Measurements from ENCODE around the gene C1orf50.
"Not testable (repeated sequence)": the region's sequence is repeated elsewhere in the genome, so short reads cannot be mapped to it uniquely, and the experiment has no call there.

C1orf50 gene

DNA sequence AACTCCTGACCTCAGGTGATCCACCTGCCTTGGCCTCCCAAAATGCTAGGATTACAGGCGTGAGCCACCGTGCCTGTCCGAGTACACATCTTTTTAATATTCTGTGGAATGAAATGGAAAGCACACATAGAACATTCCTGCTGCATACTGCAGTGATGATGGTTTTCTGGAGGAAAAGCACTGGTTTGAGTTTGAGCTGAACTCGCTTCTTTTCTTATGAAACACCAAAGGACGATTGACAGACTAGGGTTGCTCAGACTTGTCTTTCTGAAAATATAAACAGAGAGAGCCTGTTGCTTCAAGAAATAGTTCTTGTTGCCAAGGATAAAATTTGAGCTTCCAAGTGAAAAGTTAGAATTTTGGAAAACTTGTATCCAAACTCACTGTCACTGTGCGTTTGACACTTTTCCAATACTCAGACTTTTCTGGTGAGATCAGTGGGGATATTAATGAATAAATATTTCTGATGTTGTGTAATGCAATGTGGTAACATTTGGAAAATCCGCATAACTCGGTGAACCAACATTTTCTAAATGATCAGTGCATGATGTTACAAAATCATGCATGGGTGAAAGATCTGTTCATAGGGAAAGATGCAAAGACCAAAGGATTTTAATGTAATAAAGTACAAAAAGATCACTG is 34.9 kb downstream of the C1orf50 start:
- DNase-seq (ENCODE audit: low spot score), result no peak

DNA sequence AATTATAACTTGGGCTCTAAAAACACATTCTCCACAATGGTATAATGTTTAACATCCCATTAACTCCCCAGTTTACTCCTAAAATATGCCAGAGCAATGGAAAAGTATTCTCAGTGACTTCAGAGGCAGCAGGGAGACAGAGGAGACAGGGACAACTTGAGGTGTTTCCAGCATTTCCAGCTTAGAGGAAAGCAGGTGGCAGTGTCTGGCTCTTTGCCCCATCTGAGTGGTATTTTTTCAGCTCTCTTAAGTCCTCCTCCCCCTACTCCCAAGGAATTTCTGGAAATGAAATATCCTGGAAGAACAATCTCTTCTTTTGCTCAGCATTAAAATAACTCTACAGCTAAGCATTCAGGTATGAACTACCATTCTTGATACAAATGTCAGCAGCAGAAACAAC is 39.1 kb downstream of the C1orf50 start:
- DNase-seq (ENCODE audit: low spot score), result no peak

DNA sequence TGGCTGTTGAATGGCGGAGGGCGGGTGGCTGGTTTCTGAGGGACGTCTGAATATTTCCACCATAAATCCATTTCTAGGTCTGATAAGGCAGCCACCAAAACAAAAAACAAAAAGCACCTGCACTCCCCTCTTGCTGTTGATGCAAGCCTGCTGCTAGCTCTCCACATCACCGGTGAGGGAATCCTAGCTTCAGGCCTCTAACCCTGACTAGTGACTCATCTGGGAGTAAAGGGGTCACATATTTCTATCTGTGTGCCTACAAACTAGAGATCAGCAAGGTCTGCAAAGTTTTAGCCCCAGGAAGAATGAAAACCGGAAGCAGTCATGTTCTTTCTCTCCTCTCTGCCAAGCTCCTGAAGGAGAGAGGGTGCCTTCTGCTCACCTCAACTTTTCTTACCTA is 39.5 kb downstream of the C1orf50 start:
- DNase-seq (ENCODE audit: low spot score), result no peak

DNA sequence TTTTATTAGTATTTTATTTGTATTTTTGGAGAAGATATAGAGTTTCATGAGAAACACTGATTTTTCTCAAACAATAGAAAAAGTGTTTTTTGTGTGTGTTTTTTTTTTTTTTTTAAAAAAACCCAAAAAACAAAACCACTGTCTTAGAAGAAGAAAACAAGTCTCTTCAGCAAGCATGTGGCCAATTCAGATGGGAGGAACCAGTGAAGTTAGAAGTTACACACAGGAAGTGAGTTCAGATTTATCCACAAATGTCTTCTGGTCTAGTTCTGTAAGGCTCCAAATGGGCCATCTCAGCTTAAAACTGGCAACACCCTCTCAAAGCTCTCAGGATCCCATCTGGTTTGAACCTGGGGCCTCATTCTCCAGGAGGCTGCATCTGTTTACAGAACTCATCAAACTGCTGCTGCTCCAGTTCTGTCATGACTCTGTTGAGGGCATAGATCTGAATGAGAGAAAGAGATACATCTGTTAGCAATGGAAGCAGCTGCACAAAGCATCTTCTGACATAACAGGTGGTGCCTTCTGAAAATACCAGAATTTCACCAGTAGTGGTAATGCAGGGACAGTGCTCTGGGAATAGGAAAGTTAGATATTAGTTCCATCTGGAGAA is 40.1 kb downstream of the C1orf50 start:
- no peak for DNase-seq (ENCODE audit: low spot score)

DNA sequence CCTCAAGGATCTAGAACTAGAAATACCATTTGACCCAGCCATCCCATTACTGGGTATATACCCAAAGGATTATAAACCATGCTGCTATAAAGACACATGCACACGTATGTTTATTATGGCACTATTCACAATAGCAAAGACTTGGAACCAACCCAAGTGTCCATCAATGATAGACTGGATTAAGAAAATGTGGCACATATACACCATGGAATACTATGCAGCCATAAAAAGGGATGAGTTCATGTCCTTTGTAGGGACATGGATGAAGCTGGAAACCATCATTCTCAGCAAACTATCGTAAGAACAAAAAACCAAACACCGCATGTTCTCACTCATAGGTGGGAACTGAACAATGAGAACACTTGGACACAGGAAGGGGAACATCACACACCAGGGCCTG is 47.8 kb downstream of the C1orf50 start:
- DNase-seq (ENCODE audit: low spot score), result not testable (repeated sequence)

DNA sequence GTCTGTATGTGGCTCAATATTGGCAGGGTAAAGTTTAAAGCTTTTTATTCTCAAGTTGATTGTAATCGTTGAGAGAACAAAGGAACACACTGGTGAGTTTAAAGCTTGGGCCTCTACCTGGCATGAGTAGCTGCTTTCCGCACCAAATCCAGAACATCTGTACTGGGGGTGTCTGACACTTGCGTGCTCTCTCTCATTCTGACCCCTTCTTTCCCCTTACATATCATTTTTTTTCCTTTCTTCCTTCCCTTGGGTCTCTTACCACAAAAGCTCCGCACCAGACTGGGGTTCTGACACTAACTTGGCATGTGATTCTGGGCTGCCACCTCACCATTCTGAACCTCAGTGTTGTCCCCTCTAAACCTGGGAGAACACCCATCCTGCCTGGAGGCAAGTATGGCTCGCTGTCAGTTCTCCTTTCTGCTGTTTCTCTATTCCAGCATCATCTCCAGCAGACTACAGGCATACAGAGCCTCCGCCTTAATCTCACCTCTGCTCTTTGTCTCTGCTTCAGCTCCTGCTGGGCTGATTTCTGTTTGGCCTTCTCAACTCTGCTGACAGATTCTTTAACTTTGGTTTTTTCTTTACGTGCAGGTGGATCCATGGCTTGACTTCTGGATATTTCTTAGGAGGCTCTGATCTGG is 49.0 kb downstream of the C1orf50 start:
- no peak for DNase-seq (ENCODE audit: low spot score)

DNA sequence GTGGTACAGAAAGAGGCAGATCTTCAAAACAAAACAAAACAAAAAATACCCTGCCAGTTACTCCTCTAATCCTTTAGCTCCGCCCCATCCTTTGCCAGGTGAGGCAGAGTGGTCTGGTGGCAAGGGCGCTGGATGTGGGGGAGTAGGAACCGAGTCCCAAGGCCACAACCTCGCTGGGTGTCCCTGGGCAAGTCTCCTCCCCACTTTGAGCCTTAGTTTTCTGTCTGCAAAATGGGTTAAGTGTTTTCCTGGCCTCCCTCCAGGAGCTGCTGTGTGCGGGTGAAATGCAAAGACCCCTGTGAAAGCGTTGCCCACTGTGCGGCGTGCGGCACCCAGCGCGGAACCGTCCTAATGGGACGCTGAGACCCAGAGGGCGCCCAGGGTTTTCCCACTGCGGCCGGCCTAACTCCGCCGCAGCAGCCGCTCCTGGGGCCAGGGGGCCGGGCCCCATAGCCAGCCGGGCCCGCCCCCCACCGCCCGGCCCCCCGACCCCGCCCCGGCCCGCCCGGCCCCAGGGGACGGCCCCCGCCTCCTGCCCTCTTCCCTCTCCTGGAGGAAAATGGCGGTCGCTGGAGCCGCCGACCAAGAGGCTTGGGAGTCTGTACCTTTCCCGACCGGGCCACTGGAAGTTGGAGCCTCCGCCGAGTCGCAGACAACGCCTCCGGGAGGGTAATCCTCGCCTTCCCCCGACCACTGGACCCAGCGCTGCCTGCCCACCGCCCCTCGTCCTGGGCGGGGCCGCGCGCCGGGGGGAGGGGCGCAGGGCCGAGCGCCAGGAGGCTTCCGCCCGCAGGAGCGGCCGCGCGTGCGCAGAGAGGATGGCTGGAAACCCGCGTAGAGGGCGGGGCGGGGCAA is 49.8 kb downstream of the C1orf50 start, which contains the start of the genes ERMAP and SVBP:
Gene ERMAP, plus strand, starts transcription at position 538 of the 855 bp plus-strand sequence. CDS start 13,327 bp downstream, outside the sequence.
Gene SVBP, minus strand, starts transcription at position 813 of the 855 bp plus-strand sequence. CDS start 853 bp downstream, outside the sequence.
- DNase-seq (ENCODE audit: low spot score), result peak; percentile 97

DNA sequence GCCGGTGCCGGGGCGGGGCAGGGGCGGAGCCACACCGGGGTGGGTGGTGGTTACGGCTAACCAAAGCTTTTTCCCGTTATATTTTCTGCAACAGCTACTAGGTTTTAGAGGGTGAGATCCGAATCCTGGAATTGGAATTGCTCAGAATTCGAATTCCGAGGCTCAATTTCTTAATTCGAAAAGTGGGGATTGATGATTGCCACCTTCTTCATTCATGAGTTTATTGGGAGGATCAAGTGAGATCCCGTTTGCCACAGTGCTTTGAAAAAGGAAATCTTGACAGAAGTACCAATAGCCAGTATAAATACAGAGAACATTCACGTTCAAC is 50.4 kb downstream of the C1orf50 start:
- DNase-seq (ENCODE audit: low spot score), result no peak

DNA sequence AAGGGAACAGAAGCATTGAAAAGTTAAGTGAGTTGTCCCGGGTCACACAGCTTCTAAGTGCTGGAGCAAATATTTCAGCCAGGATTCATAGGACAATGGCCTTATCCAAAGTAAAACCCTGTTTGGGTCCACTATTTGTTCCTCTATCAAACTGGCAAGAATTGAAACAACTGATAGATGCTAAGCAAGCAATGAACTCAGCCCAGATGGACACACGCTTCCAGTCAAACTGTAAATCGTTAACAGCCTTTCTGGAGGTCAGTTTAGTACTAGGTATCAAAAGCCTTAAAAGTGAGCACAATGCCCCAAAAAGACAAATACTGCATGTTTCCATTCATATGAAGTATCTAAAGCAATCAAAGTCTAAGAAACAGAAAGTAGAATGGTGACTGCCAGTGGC is 50.9 kb downstream of the C1orf50 start:
- no peak for DNase-seq (ENCODE audit: low spot score)

DNA sequence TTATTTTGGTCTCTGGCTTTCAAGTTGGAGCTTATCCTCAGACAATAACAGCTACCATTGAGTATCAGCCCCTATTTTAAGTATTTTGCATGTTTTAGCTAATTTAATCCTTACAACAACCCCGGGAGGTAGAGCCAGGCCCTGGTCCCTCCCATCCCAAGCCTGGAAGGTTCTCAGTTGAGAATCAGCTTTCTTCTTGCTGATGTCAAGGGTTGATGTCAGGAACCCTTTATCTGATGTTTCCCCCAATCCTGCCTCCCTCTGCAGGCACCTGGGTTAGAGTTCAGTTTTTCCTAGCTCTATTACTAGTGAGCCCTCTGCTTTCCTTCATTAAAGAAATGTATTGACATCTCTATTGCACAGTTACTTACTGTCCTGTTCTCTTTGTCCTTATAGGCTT is 53.8 kb downstream of the C1orf50 start:
- DNase-seq (ENCODE audit: low spot score), result no peak

DNA sequence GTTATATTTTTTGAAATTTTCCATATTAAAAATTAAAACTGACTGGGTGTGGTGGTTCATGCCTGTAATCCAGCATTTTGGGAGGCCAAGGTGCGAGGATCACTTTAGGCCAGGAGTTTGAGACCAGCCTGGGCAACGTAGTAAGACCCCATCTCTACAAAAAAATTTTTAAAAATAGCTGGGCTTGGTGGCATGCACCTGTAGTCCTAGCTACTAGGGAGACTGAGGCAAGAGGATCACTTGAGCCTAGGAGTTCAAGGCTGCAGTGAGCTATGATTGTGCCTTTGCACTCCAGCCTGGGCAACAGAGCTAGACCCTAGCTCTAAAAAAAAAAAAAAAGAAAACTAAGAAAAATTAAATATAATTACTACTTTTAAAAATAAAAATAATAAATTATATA is 54.6 kb downstream of the C1orf50 start:
- no peak for DNase-seq (ENCODE audit: low spot score)

DNA sequence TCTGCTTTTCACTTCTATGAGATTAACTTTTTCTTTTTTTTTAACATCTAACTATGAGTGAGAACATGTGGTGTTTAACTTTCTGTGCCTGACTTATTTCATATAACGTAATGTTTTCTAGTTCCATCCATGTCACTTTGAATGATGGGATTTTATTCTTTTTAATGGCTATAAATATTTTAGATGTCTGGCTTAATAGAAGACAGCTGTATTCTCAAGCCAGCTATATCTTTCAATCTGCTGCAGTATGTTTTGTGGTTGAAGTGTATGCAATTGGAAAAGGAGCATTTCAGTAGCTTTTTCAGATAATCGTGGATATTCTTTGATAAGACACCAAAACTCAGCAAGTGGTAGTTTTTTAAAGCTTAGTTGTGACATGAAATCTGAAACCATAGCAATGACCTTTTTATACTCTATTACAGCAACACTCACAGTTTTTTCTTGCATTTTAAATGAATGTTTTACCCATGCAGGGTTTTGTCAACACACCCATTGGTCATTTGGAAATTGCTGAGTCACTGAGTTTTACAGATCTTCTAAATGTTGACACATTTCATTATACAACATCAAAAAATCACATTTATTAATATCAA is 55.8 kb downstream of the C1orf50 start:
- no peak for DNase-seq (ENCODE audit: low spot score)

DNA sequence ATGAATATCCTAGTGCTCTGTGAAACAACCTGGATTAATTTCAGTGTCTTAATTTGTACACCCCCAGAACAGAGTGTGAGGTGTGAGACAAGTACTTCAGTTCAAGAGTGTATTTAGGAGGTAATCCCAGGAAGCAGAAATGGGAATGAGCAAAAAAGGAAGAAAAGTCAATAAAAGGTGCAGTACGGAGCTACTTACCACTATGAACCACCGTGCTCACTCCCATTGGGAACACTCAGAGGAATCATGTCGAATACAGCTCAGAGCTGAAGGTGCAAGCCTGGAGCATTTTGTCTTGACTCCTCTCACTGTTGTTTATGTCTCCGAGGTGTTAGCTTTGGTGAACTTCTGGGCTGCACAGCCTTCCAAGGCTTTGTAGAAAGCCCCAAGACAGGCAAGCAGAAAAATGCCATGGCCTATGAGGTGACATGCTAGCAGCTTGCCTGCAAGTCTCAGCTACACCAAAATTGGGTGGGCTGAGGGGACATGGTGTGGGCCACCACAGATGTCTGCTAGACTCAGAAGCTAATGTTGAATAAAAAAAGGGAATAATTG is 57.5 kb downstream of the C1orf50 start:
- no peak for DNase-seq (ENCODE audit: low spot score)

DNA sequence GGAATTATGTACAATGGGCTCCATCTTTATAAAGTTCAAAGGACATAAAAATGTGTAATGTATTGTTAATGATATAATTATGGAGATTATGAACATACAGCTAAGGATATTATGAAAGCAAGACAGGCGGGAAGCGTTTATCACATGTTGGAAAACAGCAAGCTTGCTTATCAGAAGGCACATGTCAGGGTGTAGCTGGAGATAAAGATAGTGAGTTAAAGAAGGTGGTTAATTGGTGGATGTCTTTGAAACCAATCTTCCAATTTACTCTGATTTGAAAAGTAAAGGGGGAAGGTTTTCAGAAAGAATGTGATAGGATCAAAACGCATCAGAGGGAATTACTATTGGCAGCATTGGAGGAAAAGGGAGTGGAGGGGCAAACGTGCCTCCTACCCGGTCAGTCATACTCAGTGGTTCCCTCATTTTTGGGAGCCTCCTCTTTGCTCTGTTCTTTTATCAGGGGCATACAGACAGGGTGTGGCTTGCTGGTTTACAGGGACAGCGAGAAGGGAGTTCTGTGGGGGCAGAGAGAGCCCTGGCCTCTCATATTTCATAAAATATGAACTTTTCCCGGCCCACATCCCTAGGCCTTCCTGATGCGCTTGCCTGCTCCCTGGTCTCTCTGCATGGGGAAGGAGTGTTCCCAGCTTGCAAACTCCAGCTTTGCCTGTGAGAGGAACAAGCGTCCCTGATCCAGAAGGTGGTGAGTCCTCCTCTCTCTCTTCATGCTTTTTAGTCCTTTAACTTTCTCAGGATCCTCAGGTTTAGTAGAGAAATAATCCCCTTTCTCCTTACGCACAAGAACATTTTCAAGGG is 58.2 kb downstream of the C1orf50 start:
- DNase-seq (ENCODE audit: low spot score), result no peak

Measured in germinal center (tissue), 1 donor.